AML-193 (cell line): ENCODE results near the gene SMIM23.

Experiments used
- DNase-seq, 2 experiments: peaks; one replicate each; lab custom pipeline; 2025; lab: John Stamatoyannopoulos, UW

The SMIM23 gene

GRCh38 chr5:171785517-171785916, at the start of gene SMIM23:
Gene SMIM23, plus strand, starts transcription at chr5:171785817. Its CDS starts 55 bp downstream, at chr5:171785872.
- no peak for DNase-seq

- DNase-seq = no peak
Observed at GRCh38 chr5:171736976-171737891, 48.4 kb upstream of the SMIM23 start.

GRCh38 chr5:171738501-171738900, 47.1 kb upstream of the SMIM23 start:
- no peak for DNase-seq

- DNase-seq = no peak
Observed at GRCh38 chr5:171739271-171739670, 46.3 kb upstream of the SMIM23 start.

- no peak for DNase-seq
Observed at GRCh38 chr5:171743436-171744076, 42.1 kb upstream of the SMIM23 start.

- no peak for DNase-seq
Observed at GRCh38 chr5:171744264-171744663, 41.4 kb upstream of the SMIM23 start.

- DNase-seq = no peak
Observed at GRCh38 chr5:171744882-171745281, 40.7 kb upstream of the SMIM23 start.

- no peak for DNase-seq
Observed at GRCh38 chr5:171745602-171746001, 40.0 kb upstream of the SMIM23 start.

- DNase-seq = no peak
Observed at GRCh38 chr5:171747061-171747859, 38.4 kb upstream of the SMIM23 start.

GRCh38 chr5:171748720-171749119, 36.9 kb upstream of the SMIM23 start:
- no peak for DNase-seq

GRCh38 chr5:171749365-171749764, 36.3 kb upstream of the SMIM23 start:
- DNase-seq = no peak

- peak in 1 of 2 experiments; percentile 2 for DNase-seq
Observed at GRCh38 chr5:171750311-171750788, 35.3 kb upstream of the SMIM23 start.

- no peak for DNase-seq
Observed at GRCh38 chr5:171755354-171755821, 30.2 kb upstream of the SMIM23 start.

GRCh38 chr5:171757853-171758535, 27.6 kb upstream of the SMIM23 start:
- peak in 1 of 2 experiments; percentile 0 for DNase-seq

- no peak for DNase-seq
Observed at GRCh38 chr5:171759777-171760176, 25.8 kb upstream of the SMIM23 start.

GRCh38 chr5:171762021-171762608, 23.5 kb upstream of the SMIM23 start:
- DNase-seq = no peak

GRCh38 chr5:171762903-171763302, 22.7 kb upstream of the SMIM23 start:
- no peak for DNase-seq

GRCh38 chr5:171764265-171764664, 21.4 kb upstream of the SMIM23 start:
- no peak for DNase-seq

GRCh38 chr5:171766875-171767274, 18.7 kb upstream of the SMIM23 start:
- no peak for DNase-seq

GRCh38 chr5:171770153-171770552, 15.5 kb upstream of the SMIM23 start:
- peak; percentile 51 to 54 for DNase-seq

GRCh38 chr5:171771856-171772255, 13.8 kb upstream of the SMIM23 start:
- DNase-seq = no peak
